Left ventricle myocardium inferior (tissue), 1 donor: ENCODE measurements around the gene TSPEAR. TPM values are rescaled to one million over a fixed set of nuclear protein-coding genes. Genes with fewer than 3 reads are reported as not detected.
"Not testable (repeated sequence)": the region's sequence is repeated elsewhere in the genome, so short reads cannot be mapped to it uniquely, and the experiment has no call there.

Source experiments
- DNase-seq: peaks from one replicate; pipeline ENCODE4 v3.0.0-alpha.2; 2020
- H3K27ac ChIP-seq: fragments of 200-600 bp; replicated peaks from 2 replicates; pipeline ENCODE4 v1.8.0; 2021
- H3K27me3 ChIP-seq: fragments of 200-600 bp; 2 replicates; pipeline ENCODE4 v1.8.0; 2021; ENCODE audit warnings: low read depth
- H3K36me3 ChIP-seq: fragments of 200-600 bp; 2 replicates; pipeline ENCODE4 v1.8.0; 2021
- H3K4me1 ChIP-seq: fragments of 200-600 bp; 2 replicates; pipeline ENCODE4 v1.8.0; 2021
- H3K4me3 ChIP-seq: fragments of 200-600 bp; 2 replicates; pipeline ENCODE4 v1.8.0; 2021; ENCODE audit warnings: mild to moderate bottlenecking, moderate library complexity
- H3K9me3 ChIP-seq: fragments of 200-600 bp; replicated peaks from 2 replicates; pipeline ENCODE4 v1.8.0; 2021
- intact Hi-C: fragments of 100-400 bp; cut with micrococcal nuclease; formaldehyde crosslinking; loops from one replicate; pipeline ENCODE4 v1.11.0; 2022
- total RNA-seq: library from RNA; stranded (reverse); fragmentation: NEBNext Ultra II Directional; extraction: Animal tissue kit (Norgen Biotek cat#: 25700); gene quantifications from one replicate; pipeline ENCODE4 v1.2.1, GENCODE V29; 2021
- TF ChIP-seq, protein P1 (sequence below): fragments of 200-600 bp; IDR thresholded peaks from 2 replicates; pipeline ENCODE4 v1.8.0; 2021; ENCODE audit warnings: antibody characterized with exemption, mild to moderate bottlenecking, borderline replicate concordance
- donor health status: DM: no; HTN: yes; CAD: no; lungs with severe emphysema.

TSPEAR gene
- total RNA-seq, 1 donor from 2014 or later = 3.3 TPM

DNA sequence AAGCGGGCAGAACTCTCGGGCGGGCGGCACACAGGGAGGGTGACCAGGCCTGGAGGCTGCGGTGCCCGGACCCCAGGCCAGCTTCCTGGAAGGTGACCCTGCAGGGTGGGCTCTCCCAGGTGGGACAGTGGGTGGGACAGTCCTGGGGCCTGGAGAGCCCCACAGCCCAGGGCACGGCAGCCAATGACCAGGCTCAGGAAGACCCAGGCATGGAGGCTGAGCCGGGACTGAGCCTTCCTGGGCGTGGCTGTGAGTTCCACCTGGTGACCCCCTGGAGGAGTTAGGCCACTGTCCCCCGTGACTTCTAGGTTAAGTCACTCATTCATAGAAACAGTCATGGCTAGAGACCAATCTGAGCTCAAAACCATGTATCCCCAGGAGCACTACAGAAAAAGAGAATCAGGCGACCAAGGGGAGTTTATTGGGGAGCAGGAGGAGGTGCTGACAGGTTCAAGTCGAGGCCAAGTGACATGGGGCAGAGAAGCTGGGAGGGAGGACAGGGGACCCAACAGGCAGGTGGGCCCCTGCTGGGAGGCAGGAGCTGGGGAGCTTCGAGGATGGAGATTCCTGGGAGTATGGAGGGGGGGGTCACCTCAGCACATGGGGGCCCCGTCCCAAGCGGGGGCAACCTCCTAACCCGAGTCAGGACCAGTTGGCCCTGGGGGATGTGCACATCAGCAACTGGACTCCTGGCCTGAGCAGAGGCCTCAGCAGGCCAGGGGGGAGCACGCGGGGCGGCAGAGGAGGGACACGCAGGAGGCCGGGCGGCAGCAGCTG, 132.1 kb downstream of the TSPEAR start:
- TF ChIP-seq, protein P1, sequence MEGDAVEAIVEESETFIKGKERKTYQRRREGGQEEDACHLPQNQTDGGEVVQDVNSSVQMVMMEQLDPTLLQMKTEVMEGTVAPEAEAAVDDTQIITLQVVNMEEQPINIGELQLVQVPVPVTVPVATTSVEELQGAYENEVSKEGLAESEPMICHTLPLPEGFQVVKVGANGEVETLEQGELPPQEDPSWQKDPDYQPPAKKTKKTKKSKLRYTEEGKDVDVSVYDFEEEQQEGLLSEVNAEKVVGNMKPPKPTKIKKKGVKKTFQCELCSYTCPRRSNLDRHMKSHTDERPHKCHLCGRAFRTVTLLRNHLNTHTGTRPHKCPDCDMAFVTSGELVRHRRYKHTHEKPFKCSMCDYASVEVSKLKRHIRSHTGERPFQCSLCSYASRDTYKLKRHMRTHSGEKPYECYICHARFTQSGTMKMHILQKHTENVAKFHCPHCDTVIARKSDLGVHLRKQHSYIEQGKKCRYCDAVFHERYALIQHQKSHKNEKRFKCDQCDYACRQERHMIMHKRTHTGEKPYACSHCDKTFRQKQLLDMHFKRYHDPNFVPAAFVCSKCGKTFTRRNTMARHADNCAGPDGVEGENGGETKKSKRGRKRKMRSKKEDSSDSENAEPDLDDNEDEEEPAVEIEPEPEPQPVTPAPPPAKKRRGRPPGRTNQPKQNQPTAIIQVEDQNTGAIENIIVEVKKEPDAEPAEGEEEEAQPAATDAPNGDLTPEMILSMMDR = no peak
- peaks cover 3% of the 10 kb centered on the region for H3K4me1 ChIP-seq
- peaks cover 26% of the 10 kb centered on the region for H3K27me3 ChIP-seq
- H3K9me3 ChIP-seq = peaks cover 41% of the 10 kb centered on the region
- no peak overlapping the region for H3K4me3 ChIP-seq
- H3K27ac ChIP-seq = no peak overlapping the region
- no peak for DNase-seq
- H3K36me3 ChIP-seq = no peaks in the 10 kb centered on the region
- intact Hi-C loops = no loop called here

GRCh38 chr21:44578371-44579055, 132.9 kb downstream of the TSPEAR start:
- Histone ChIP-seq H3K36me3 (no peaks in the 10 kb centered on the region), H3K27me3 (peaks cover 26% of the 10 kb centered on the region), H3K4me1 (no peaks in the 10 kb centered on the region), H3K4me3 (no peak overlapping the region), H3K9me3 (peaks cover 41% of the 10 kb centered on the region), H3K27ac (no peak overlapping the region)
- intact Hi-C loops = no loop called here
- TF ChIP-seq, protein P1 = no peak
- DNase-seq = no peak

GRCh38 chr21:44576025-44576420, 135.3 kb downstream of the TSPEAR start:
- TF ChIP-seq, protein P1 = no peak
- Histone ChIP-seq H3K27ac (no peak overlapping the region), H3K4me1 (no peaks in the 10 kb centered on the region), H3K27me3 (peaks cover 24% of the 10 kb centered on the region), H3K4me3 (no peak overlapping the region), H3K36me3 (no peaks in the 10 kb centered on the region), H3K9me3 (peaks cover 36% of the 10 kb centered on the region)
- intact Hi-C loops = no loop called here
- no peak for DNase-seq

DNA sequence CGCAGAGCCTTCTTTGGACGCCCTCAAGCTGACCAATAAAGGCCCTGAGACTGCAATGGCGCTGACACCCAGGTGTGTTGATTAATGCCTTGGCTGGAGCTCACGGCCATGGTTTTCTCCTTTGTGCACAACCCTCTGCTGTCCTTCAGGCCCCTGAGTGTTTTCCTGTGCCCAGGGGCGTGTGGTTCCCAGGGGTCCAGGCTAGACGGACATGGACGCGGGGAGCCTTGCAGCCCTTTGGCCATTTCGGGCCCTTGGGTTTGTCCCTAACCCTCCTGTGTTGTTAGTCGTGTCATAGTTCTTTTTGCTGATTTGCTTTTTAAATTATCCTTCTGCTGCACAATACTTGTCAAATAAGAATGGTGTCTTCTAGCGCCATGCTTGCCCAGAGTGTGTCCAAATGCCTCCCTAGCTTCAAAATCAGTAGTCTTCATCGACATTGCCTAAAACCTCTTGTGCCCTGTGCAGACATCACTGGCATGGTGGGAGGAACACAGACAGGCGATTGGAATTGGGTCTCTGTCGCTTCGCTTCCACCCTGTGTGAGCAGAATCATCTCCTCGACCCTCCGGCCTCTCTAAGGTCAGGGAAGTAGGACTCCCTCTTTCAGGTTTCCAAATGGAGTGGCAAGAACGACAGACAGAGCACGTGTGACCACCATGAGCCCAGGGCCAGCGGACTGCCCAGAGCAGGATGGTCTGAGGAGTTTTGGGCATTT, 135.9 kb downstream of the TSPEAR start:
- no peaks in the 10 kb centered on the region for H3K36me3 ChIP-seq
- TF ChIP-seq, protein P1 = no peak
- peaks cover 35% of the 10 kb centered on the region for H3K9me3 ChIP-seq
- no peak overlapping the region for H3K27ac ChIP-seq
- intact Hi-C loops = no loop called here
- no peak for DNase-seq
- H3K27me3 ChIP-seq = peaks cover 24% of the 10 kb centered on the region
- H3K4me3 ChIP-seq = no peak overlapping the region
- H3K4me1 ChIP-seq = no peaks in the 10 kb centered on the region

- Histone ChIP-seq H3K27me3 (peaks cover 18% of the 10 kb centered on the region), H3K4me3 (no peak overlapping the region), H3K36me3 (no peaks in the 10 kb centered on the region), H3K27ac (no peak overlapping the region), H3K4me1 (no peaks in the 10 kb centered on the region), H3K9me3 (peaks cover 37% of the 10 kb centered on the region)
- no peak for DNase-seq
- TF ChIP-seq, protein P1 = no peak
- intact Hi-C loops = no loop called here
Observed at GRCh38 chr21:44574457-44575306, 136.7 kb downstream of the TSPEAR start.

- DNase-seq, H3K4me1 ChIP-seq, H3K27ac ChIP-seq, H3K36me3 ChIP-seq, H3K4me3 ChIP-seq, intact Hi-C loops: not testable (repeated sequence)
- peaks cover 37% of the 10 kb centered on the region for H3K9me3 ChIP-seq
- H3K27me3 ChIP-seq = peaks cover 22% of the 10 kb centered on the region
Observed at GRCh38 chr21:44573630-44574456, 137.5 kb downstream of the TSPEAR start, which contains the start of gene KRTAP10-4. TSS of gene KRTAP10-4 (plus strand) at chr21:44573729. CDS start at chr21:44573759, 30 bp downstream.
